ENCODE results near the gene GPATCH4. TPM values are rescaled to one million over a fixed set of nuclear protein-coding genes. Genes with fewer than 3 reads are reported as not detected.

The GPATCH4 gene
- total RNA-seq, 1 donor from 2014 or later: 29.4 TPM

DNA sequence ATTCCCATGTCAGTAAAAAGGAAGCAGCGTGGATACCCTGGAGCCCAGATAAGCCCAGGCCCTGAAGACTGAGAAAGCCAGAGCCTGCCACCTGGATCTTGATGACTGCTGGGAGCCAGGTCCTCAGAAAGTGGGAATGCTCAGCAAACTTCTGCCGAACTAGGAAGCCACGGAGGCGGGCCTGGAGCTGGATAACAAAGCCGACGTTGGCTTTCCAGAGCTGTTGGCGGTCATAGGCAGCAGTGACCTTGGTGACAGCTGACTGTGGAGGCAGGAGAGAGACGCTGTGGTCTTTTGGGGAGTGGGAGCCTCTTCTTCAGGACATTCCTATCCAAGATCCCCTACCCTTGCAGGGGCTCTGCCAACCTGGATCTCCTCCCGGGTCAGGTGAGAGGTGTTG lies 53.3 kb downstream of the GPATCH4 start:
- H3K4me1 ChIP-seq: no peaks in the 10 kb centered on the region
- H3K27ac ChIP-seq: no peak overlapping the region
- no peaks in the 10 kb centered on the region for H3K36me3 ChIP-seq
- no peaks in the 10 kb centered on the region for H3K9me3 ChIP-seq
- no peak for TF ChIP-seq CTCF (IDR thresholded peaks at IDR 0.05)
- no peak overlapping the region for H3K4me3 ChIP-seq
- intact Hi-C loops (cut with DNase I): no loop called here
- no peaks in the 10 kb centered on the region for H3K27me3 ChIP-seq
- no peak for DNase-seq (ENCODE audit: low spot score in 2 of 2)

- no peak for DNase-seq (ENCODE audit: low spot score in 2 of 2)
- TF ChIP-seq CTCF (IDR thresholded peaks at IDR 0.05): no peak
- Histone ChIP-seq H3K27me3 (no peaks in the 10 kb centered on the region), H3K4me3 (no peak overlapping the region), H3K36me3 (no peaks in the 10 kb centered on the region), H3K9me3 (no peaks in the 10 kb centered on the region), H3K4me1 (no peaks in the 10 kb centered on the region), H3K27ac (no peak overlapping the region)
- intact Hi-C loops (cut with DNase I): no loop called here
Observed at GRCh38 chr1:156547434-156547833, 53.8 kb downstream of the GPATCH4 start.

- intact Hi-C loops (cut with DNase I): no loop called here
- Histone ChIP-seq H3K4me3 (no peak overlapping the region), H3K4me1 (no peaks in the 10 kb centered on the region), H3K9me3 (no peaks in the 10 kb centered on the region), H3K36me3 (no peaks in the 10 kb centered on the region), H3K27ac (no peak overlapping the region), H3K27me3 (no peaks in the 10 kb centered on the region)
- no peak for TF ChIP-seq CTCF (IDR thresholded peaks at IDR 0.05)
- DNase-seq (ENCODE audit: low spot score in 2 of 2): no peak
Observed at GRCh38 chr1:156546267-156546666, 55.0 kb downstream of the GPATCH4 start.

GRCh38 chr1:156544592-156545102 lies 56.6 kb downstream of the GPATCH4 start:
- Histone ChIP-seq H3K27ac (no peak overlapping the region), H3K4me1 (no peaks in the 10 kb centered on the region), H3K27me3 (no peaks in the 10 kb centered on the region), H3K36me3 (no peaks in the 10 kb centered on the region), H3K9me3 (no peaks in the 10 kb centered on the region), H3K4me3 (no peak overlapping the region)
- no peak for TF ChIP-seq CTCF (IDR thresholded peaks at IDR 0.05)
- intact Hi-C loops (cut with DNase I): no loop called here
- no peak for DNase-seq (ENCODE audit: low spot score in 2 of 2)

Other genes starting within 250 kb of the GPATCH4 start
- gene RHBG, start 232.3 kb downstream of the GPATCH4 start, total RNA-seq: not detected
- gene MEF2D, start 100.7 kb downstream of the GPATCH4 start, total RNA-seq: 106 TPM
- gene IQGAP3, start 28.9 kb downstream of the GPATCH4 start, total RNA-seq: not detected
- gene TTC24, start 21.8 kb downstream of the GPATCH4 start, total RNA-seq: not detected
- 85.3 TPM for gene NAXE, start 9.7 kb downstream of the GPATCH4 start, total RNA-seq
- gene HAPLN2, start 17.9 kb upstream of the GPATCH4 start, total RNA-seq: 1.4 TPM
- not detected for gene BCAN, start 40.6 kb upstream of the GPATCH4 start, total RNA-seq
- gene NES, start 75.9 kb upstream of the GPATCH4 start, total RNA-seq: 74.1 TPM
- gene CRABP2, start 104.1 kb upstream of the GPATCH4 start, total RNA-seq: not detected
- 9.9 TPM for gene METTL25B, start 127.0 kb upstream of the GPATCH4 start, total RNA-seq
- gene ISG20L2, start 127.3 kb upstream of the GPATCH4 start, total RNA-seq: 7.8 TPM
- 17.0 TPM for gene MRPL24, start 139.6 kb upstream of the GPATCH4 start, total RNA-seq
- 153 TPM for gene HDGF, start 150.2 kb upstream of the GPATCH4 start, total RNA-seq
- 16.3 TPM for gene PRCC, start 166.1 kb upstream of the GPATCH4 start, total RNA-seq
- gene SH2D2A, start 215.4 kb upstream of the GPATCH4 start, total RNA-seq: not detected